Heart left ventricle (tissue), 16 donors: ENCODE measurements around the gene RALBP1. TPM values are rescaled to one million over a fixed set of nuclear protein-coding genes. Genes with fewer than 3 reads are reported as not detected.

Source experiments
- ATAC-seq, 4 donors: fragments of 200-7000 bp; cut with Tn5 transposase; one replicate each; pipeline ENCODE4 v1.9.1; 2020 to 2022; ENCODE audit warnings: moderate library complexity in 4 of 4, mild to moderate bottlenecking in 3 of 4, moderate number of reproducible peaks in 1 of 4
- DNase-seq, 5 donors: peaks; one replicate each; pipeline ENCODE4 v3.0.0-alpha.2; 2020
- H3K27ac ChIP-seq, 12 donors: fragments of 200-600 bp; sonication (generic) in 4 of 12; one replicate each; pipeline versions ENCODE4 v1.5.0 to v1.8.0; 2016 to 2022; ENCODE audit warnings: mild to moderate bottlenecking in 2 of 12
- H3K27me3 ChIP-seq, 9 donors: fragments of 200-600 bp; sonication (generic) in 2 of 9; one replicate each; pipeline versions ENCODE4 v1.5.1 to v1.8.0; 2016 to 2022; ENCODE audit warnings: mild to moderate bottlenecking in 3 of 9
- H3K36me3 ChIP-seq, 9 donors: fragments of 200-600 bp; sonication (generic) in 2 of 9; one replicate each; pipeline versions ENCODE4 v1.5.0 to v1.8.0; 2018 to 2022; ENCODE audit warnings: mild to moderate bottlenecking in 2 of 9
- H3K4me1 ChIP-seq, 12 donors: fragments of 200-600 bp; sonication (generic) in 4 of 12; one replicate each; pipeline versions ENCODE4 v1.5.0 to v1.8.0; 2016 to 2022; ENCODE audit warnings: mild to moderate bottlenecking in 3 of 12
- H3K4me3 ChIP-seq, 12 donors: fragments of 200-600 bp; sonication (generic) in 4 of 12; one replicate each; pipeline versions ENCODE4 v1.5.0 to v1.8.0; 2017 to 2022; ENCODE audit warnings: mild to moderate bottlenecking in 9 of 12, moderate library complexity in 4 of 12
- H3K9me3 ChIP-seq, 12 donors: fragments of 200-600 bp; sonication (generic) in 4 of 12; one replicate each; pipeline versions ENCODE4 v1.5.0 to v1.8.0; 2016 to 2022; ENCODE audit warnings: mild to moderate bottlenecking in 1 of 12
- POLR2A ChIP-seq, 2 donors: fragments of 450-650 bp; IDR thresholded peaks; one replicate each; pipeline ENCODE4 v1.6.1; 2017; ENCODE audit warnings: antibody characterized with exemption in 2 of 2, mild to moderate bottlenecking in 2 of 2, moderate library complexity in 2 of 2
- WGBS, 4 donors: extraction: QIAGEN DNeasy Blood & Tissue Kit in 2 of 4; methylation state at CpG; one replicate each; pipeline versions ENCODE4 v1.1.5 to v1.1.7; 2013 to 2018; 5-methylcytosine and 5-hydroxymethylcytosine counted together
- intact Hi-C, 10 donors: fragments of 100-400 bp; cut with DNase I; formaldehyde crosslinking; loops; one replicate each; pipeline versions ENCODE4 v1.11.1 to v1.14.2; 2022
- polyA plus RNA-seq, 2 donors: library from polyadenylated mRNA; stranded (reverse); fragments of 200-250 nt; gene quantifications; one replicate each; pipeline ENCODE4 v1.2.3, GENCODE V29; 2013
- total RNA-seq, 9 donors: library from RNA; depleted of rRNA in 2 of 9; stranded (reverse); fragments of >200 nt in 2 of 9; fragmentation: NEBNext Ultra II Directional in 3 of 9; extraction: Animal tissue kit (Norgen Biotek cat#: 25700) in 3 of 9; gene quantifications; one replicate each; pipeline versions ENCODE4 v1.1.0 to v1.2.4, GENCODE V29; 2016 to 2023
- TF ChIP-seq, protein P1 (sequence below), 12 donors: fragments of 200-600 bp; sonication (generic) in 4 of 12; IDR thresholded peaks; one replicate each; pipeline versions ENCODE4 v1.5.0 to v1.8.0; 2018 to 2022; ENCODE audit warnings: antibody characterized with exemption in 12 of 12, mild to moderate bottlenecking in 5 of 12
- donor health status: ischemic (EF 13 %, LVEDD 7.1; RV severe dilation, severe dysfunction).
- donor health status: healthy with polysubstance abuse.
- donor health status: DM: no; HTN: yes; CAD: no.
- donor health status: DM: no; HTN: no; CAD: no.
- donor health status: ischemic (EF 25% LVEDD 6.9; RV normal size, moderate dysfunction).
- donor health status: ischemic (EF 25% LVEDD 5.7; RV mildly dilated, moderate dysfunction).
- donor health status: healthy.
- donor health status: DM: yes; HTN: yes; CAD: no.
- donor health status: ischemic (EF 35%, LVEDD 5.7; RV mildly dilated, moderate dysfunction).
- donor health status: nonischemic (EF 11% LVEDD 7.7; RV severe dilation, severe dysfunction).
- donor health status: DM: yes; HTN: yes; CAD: no.
- donor health status: PGD.
- donor health status: ischemic (EF 29% LVEDD 5.4; RV normal size, mild dysfunction).
- donor health status: nonischemic (EF 23%, LVEDD 6.1; RV moderate dilation, normal function).

Gene RALBP1
- total and polyA plus RNA-seq, 11 donors = 20.9 to 91.1 (median 47.8) TPM

DNA sequence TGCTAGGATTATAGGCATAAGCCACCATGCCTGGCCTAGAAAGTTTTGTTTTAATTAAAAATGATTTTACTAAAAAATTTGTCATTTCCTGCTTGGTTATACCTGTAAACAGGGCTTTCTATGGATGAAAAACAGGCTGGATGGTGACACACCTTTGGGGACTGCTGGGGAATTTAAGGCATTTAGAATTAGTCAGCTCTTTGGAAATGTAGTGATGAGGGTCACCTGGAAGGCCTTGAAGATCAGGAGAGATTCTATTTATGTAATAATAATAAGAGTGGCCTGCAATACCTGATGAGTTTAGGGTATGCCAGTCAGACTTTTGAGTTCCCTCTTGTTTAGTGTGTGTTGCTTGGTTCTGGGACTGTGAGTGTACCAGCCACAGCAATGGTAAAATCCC lies 51.1 kb downstream of the RALBP1 start:
- Histone ChIP-seq H3K27me3 (no peaks in the 10 kb centered on the region), H3K4me3 (no peak overlapping the region), H3K27ac (no peak overlapping the region), H3K4me1 (peaks cover 0 to 9% (median 0%) of the 10 kb centered on the region in 12 donors), H3K9me3 (no peaks in the 10 kb centered on the region), H3K36me3 (peaks cover 0 to 91% (median 66%) of the 10 kb centered on the region in 9 donors)
- DNase-seq (no peak), ATAC-seq (no peak)
- intact Hi-C loops = loop anchor here in 1 of 10 donors (10.0 kb wide), 1 partner anchor 62 kb away; no protein-coding TSS in a partner anchor
- TF ChIP-seq, protein P1, sequence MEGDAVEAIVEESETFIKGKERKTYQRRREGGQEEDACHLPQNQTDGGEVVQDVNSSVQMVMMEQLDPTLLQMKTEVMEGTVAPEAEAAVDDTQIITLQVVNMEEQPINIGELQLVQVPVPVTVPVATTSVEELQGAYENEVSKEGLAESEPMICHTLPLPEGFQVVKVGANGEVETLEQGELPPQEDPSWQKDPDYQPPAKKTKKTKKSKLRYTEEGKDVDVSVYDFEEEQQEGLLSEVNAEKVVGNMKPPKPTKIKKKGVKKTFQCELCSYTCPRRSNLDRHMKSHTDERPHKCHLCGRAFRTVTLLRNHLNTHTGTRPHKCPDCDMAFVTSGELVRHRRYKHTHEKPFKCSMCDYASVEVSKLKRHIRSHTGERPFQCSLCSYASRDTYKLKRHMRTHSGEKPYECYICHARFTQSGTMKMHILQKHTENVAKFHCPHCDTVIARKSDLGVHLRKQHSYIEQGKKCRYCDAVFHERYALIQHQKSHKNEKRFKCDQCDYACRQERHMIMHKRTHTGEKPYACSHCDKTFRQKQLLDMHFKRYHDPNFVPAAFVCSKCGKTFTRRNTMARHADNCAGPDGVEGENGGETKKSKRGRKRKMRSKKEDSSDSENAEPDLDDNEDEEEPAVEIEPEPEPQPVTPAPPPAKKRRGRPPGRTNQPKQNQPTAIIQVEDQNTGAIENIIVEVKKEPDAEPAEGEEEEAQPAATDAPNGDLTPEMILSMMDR (IDR thresholded peaks at IDR 0.05) = no peak

DNA sequence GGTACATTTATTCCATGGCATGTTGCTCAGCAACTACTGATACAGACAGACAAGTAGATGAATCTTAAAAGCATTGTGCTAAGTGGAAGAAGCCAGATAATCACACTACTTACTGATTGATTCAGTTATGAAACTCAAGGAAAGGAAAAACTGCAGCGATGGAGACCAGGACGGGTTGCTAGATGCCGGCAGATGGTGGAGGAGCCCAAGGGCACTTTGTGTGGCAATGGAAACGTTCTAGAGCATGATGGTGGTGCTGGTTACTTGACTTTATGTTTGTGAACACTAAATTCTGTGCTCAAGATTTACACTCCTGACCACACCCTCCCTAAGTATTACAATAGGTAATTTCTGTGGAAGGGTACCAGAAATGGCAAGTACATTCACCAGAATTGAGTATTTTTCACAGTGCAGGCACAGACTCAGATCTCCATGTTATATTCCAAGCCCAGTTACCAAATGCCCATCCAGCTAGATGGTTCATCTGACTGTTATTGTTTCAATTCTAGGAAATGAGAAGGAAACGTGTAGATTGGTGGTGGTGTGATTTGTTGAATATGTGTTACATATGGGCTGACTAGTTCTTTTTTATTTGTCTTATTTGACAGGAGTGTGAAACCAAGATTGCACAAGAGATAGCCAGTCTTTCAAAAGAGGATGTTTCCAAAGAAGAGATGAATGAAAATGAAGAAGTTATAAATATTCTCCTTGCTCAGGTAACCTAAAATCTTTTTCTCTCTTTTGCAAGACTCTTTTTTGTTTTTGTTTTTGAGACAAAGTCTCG lies 55.1 kb downstream of the RALBP1 start:
- WGBS, 4 donors = 93 to 96% (median 95%) methylated on average over 6 of the region's 6 CpGs
- Histone ChIP-seq H3K36me3 (peaks cover 0 to 93% (median 76%) of the 10 kb centered on the region in 9 donors), H3K4me1 (peaks cover 0 to 9% (median 0%) of the 10 kb centered on the region in 12 donors), H3K4me3 (no peak overlapping the region), H3K9me3 (no peaks in the 10 kb centered on the region), H3K27ac (peak overlapping the region in 1 of 12 donors; percentile 11), H3K27me3 (no peaks in the 10 kb centered on the region)
- TF ChIP-seq, protein P1 (IDR thresholded peaks at IDR 0.05) = no peak
- TF ChIP-seq POLR2A (IDR thresholded peaks at IDR 0.05) = no peak
- DNase-seq = no peak
- no peak for ATAC-seq
- intact Hi-C loops = no loop called here

DNA sequence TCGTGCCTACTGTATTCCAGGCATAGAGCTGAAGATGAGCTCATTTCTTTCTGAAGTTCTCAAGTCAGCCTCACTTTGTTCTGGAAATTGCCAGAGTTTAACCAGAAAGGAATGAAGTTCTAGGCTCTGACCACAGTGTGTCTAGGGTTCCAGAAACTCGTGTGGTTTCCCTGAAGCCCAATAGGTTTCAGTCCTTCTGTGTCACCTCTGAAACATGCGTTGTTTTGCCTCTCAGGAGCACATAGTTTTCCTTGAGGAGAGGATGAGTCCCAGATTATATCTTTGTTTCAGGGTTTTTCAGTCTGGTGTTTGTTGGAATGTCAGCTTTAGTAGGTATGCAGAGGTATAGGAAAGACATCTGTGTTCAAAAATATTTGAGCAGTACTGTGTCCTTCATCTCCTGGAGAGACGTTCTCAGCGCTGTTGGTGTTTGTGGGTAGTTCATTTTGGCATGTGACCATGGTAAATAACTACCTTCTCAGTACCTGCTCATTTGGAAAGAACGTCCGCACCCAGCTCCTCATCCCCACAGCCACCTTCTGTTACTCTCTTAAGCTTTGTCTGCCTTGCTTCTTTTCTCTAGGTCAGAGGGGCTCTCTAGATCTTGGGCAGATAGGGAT lies 56.6 kb downstream of the RALBP1 start:
- DNase-seq = no peak
- Histone ChIP-seq H3K27ac (no peak overlapping the region), H3K36me3 (peaks cover 0 to 93% (median 81%) of the 10 kb centered on the region in 9 donors), H3K4me3 (no peak overlapping the region), H3K27me3 (no peaks in the 10 kb centered on the region), H3K4me1 (peaks cover 0 to 9% (median 0%) of the 10 kb centered on the region in 12 donors), H3K9me3 (no peaks in the 10 kb centered on the region)
- WGBS, 4 donors = 89 to 95% (median 93%) methylated on average over 7 of the region's 7 CpGs
- ATAC-seq = no peak
- TF ChIP-seq, protein P1 (IDR thresholded peaks at IDR 0.05) = no peak
- no peak for TF ChIP-seq POLR2A (IDR thresholded peaks at IDR 0.05)
- intact Hi-C loops = no loop called here

DNA sequence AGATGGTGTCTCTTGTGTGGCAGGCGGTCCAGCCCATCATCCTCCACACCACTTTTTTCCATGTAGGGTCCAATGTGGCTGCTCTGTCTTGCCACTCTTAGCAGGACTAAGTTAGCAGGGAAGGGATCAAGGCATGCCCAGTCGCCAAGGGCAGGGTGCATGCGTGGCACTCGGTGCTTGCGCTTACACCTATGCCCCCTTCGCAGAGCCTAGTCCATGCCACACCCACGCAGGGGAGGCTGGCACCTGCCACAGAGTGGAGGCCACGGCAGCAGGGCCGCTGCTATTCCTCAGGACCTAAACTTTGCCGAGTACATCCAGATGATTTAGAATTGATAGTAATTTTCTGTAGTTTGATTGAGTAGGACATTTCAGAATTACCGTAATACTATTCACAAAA lies 59.5 kb downstream of the RALBP1 start:
- Histone ChIP-seq H3K27ac (peak overlapping the region in 1 of 12 donors; percentile 38), H3K9me3 (no peaks in the 10 kb centered on the region), H3K36me3 (peaks cover 0 to 89% (median 78%) of the 10 kb centered on the region in 9 donors), H3K27me3 (no peaks in the 10 kb centered on the region), H3K4me3 (no peak overlapping the region), H3K4me1 (peaks cover 0 to 7% (median 0%) of the 10 kb centered on the region in 12 donors)
- 96 to 97% (median 96%) methylated on average over 11 of the region's 11 CpGs for WGBS, 4 donors
- DNase-seq (no peak), ATAC-seq (no peak)
- no peak for TF ChIP-seq POLR2A (IDR thresholded peaks at IDR 0.05)
- TF ChIP-seq, protein P1 (IDR thresholded peaks at IDR 0.05) = no peak
- intact Hi-C loops = no loop called here
